Ishikawa (cell line): ENCODE data around the gene LRP8.

Experiments used
- CEBPB ChIP-seq: IDR thresholded peaks from 2 replicates; pipeline ENCODE4 v1.6.1; 2012
- CREB1 ChIP-seq: IDR thresholded peaks from 2 replicates; pipeline ENCODE4 v1.6.1; 2012; ENCODE audit warnings: low read depth
- EGR1 ChIP-seq: IDR thresholded peaks from 2 replicates; pipeline ENCODE4 v1.6.1; 2012
- EP300 ChIP-seq: IDR thresholded peaks from 2 replicates; pipeline ENCODE4 v1.6.1; 2012; ENCODE audit warnings: borderline replicate concordance
- FOXM1 ChIP-seq: IDR thresholded peaks from 2 replicates; pipeline ENCODE4 v1.6.1; 2012; ENCODE audit warnings: low read depth, borderline replicate concordance
- RAD21 ChIP-seq: IDR thresholded peaks from 2 replicates; pipeline ENCODE4 v1.6.1; 2012; ENCODE audit warnings: low read depth
- TAF1 ChIP-seq: IDR thresholded peaks from 2 replicates; pipeline ENCODE4 v1.6.1; 2012; ENCODE audit warnings: low read depth, mild to moderate bottlenecking
- TCF12 ChIP-seq: IDR thresholded peaks from 2 replicates; pipeline ENCODE4 v1.6.1; 2012; ENCODE audit warnings: low read depth
- TEAD4 ChIP-seq: IDR thresholded peaks from 2 replicates; pipeline ENCODE4 v1.6.1; 2012
- YY1 ChIP-seq: IDR thresholded peaks from 2 replicates; pipeline ENCODE4 v1.6.1; 2012; ENCODE audit warnings: low read depth
- TF ChIP-seq, protein P1 (sequence below): IDR thresholded peaks from 2 replicates; pipeline ENCODE4 v1.6.1; 2012
- TF ChIP-seq, protein P2 (sequence below): IDR thresholded peaks from 2 replicates; pipeline ENCODE4 v1.6.1; 2012; ENCODE audit warnings: low read depth, mild to moderate bottlenecking
- TF ChIP-seq, protein P3 (sequence below): IDR thresholded peaks from 2 replicates; pipeline ENCODE4 v1.6.1; 2012

The LRP8 gene

DNA sequence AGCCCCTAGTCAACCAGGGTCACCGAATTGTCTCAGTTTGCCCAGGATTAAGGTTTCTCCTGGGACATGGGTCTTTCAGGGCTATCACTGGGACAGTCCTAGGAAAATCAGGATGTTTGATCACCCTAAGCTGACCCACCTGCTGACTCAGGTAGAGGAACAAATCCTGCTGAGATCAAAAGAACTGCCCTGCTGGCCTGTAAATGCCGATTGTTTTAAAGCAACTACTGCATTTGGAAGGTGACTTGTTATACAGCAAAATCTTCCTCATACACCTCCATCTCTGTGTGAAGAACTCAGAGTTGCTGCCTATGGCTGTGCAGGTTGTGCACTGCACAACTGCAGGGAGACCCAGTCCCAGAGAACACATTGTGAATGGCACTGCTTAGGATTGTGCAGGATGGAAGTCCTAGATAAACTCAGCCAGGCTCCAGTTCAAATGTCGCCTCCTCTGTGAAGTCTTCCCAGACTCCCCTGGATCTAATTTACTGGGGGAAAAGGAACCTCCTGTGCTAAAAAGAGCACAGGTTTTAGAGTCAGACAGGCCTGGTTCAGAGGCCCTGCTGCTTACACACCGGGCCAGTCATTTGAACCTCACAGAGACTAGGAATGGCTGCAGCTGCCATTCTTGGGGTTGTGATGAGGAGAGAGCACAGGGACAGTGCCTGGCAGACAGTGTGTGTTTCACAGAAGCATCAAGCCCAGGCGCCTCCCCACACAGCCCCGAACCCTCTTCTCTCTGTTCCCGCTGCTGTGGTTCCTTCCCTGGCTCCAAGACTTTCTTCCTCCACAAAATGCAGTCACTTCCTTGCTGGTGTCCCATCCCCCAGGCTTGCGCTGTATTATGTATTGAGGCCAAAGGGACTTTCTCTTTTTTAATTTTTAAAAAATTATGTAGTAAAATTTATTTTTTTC, 23.2 kb upstream of the LRP8 start:
- TF ChIP-seq, protein P1, sequence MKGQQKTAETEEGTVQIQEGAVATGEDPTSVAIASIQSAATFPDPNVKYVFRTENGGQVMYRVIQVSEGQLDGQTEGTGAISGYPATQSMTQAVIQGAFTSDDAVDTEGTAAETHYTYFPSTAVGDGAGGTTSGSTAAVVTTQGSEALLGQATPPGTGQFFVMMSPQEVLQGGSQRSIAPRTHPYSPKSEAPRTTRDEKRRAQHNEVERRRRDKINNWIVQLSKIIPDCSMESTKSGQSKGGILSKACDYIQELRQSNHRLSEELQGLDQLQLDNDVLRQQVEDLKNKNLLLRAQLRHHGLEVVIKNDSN = no peak

DNA sequence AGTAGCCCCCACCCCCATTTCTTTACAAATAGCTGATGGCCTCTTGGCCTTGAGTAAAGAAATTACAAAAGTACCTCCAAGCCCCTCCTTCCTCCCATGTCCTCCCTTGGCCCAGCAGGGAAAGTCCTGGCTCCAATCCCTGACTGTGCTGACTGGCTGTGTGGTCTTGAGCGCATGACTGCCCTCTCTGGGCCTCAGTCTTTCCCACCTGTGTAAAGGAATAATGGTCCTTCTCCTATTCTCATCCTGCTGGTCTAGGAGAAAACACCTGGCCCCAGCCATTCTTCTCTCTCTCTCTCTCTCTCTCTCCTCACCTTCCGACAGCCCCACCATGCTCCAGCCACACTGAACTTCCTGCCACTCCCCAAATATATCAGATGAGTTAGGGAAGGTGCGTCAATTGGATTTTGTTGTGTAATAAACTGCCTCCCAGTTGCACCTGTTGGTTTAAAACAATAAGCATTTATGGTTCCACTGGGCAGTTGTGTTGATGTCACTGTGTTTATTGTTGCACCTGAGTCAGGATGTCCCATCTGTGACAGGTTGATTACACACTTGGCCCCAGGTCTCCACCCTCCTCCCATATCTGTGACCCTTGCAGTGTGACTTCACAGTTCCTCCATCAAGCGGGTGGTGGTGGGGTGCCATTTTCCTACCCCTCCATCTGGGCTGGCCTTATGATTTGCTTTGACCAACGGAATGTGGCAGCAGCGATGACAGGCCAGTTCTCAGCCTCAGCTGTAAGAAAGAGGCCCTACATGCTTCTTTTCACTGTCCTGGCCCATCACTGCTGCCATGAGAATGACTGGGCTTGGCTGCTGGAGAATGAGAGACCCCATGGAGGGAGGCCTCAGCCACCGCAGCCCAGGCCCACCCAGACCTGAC, 22.3 kb upstream of the LRP8 start:
- TF ChIP-seq YY1 = no peak
- TF ChIP-seq, protein P2, sequence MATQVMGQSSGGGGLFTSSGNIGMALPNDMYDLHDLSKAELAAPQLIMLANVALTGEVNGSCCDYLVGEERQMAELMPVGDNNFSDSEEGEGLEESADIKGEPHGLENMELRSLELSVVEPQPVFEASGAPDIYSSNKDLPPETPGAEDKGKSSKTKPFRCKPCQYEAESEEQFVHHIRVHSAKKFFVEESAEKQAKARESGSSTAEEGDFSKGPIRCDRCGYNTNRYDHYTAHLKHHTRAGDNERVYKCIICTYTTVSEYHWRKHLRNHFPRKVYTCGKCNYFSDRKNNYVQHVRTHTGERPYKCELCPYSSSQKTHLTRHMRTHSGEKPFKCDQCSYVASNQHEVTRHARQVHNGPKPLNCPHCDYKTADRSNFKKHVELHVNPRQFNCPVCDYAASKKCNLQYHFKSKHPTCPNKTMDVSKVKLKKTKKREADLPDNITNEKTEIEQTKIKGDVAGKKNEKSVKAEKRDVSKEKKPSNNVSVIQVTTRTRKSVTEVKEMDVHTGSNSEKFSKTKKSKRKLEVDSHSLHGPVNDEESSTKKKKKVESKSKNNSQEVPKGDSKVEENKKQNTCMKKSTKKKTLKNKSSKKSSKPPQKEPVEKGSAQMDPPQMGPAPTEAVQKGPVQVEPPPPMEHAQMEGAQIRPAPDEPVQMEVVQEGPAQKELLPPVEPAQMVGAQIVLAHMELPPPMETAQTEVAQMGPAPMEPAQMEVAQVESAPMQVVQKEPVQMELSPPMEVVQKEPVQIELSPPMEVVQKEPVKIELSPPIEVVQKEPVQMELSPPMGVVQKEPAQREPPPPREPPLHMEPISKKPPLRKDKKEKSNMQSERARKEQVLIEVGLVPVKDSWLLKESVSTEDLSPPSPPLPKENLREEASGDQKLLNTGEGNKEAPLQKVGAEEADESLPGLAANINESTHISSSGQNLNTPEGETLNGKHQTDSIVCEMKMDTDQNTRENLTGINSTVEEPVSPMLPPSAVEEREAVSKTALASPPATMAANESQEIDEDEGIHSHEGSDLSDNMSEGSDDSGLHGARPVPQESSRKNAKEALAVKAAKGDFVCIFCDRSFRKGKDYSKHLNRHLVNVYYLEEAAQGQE = no peak
- no peak for TF ChIP-seq RAD21
- no peak for TF ChIP-seq TEAD4
- no peak for TF ChIP-seq FOXM1
- TF ChIP-seq CREB1 = no peak

DNA sequence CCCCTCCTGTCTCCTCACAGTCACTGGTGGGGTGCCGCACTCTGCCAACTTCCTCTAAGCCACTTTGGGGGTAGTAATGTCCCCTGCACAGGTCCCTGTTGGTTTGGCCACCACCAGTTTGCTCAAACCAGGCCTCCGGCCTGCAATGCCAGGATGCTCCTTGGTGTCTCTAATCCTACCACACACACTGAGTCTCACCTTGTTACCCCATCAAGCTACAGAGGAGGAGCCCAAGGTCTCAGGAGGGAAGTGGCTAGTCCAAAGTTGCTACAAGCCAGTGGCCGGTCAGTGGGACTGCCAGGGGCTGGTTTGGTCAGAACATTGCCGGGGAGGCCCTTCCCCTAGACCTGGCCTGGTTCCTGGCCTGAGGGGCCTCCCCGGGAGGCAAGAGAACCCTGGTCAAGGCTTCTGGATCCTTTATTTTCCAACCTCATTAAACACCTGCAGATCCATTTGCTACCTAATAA, 21.5 kb upstream of the LRP8 start:
- TF ChIP-seq, protein P1 = no peak
- TF ChIP-seq CEBPB = no peak
- no peak for TF ChIP-seq YY1
- TF ChIP-seq, protein P2 = no peak
- TF ChIP-seq, protein P3, sequence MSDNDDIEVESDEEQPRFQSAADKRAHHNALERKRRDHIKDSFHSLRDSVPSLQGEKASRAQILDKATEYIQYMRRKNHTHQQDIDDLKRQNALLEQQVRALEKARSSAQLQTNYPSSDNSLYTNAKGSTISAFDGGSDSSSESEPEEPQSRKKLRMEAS = no peak
- no peak for TF ChIP-seq TCF12
- no peak for TF ChIP-seq FOXM1
- no peak for TF ChIP-seq EGR1

DNA sequence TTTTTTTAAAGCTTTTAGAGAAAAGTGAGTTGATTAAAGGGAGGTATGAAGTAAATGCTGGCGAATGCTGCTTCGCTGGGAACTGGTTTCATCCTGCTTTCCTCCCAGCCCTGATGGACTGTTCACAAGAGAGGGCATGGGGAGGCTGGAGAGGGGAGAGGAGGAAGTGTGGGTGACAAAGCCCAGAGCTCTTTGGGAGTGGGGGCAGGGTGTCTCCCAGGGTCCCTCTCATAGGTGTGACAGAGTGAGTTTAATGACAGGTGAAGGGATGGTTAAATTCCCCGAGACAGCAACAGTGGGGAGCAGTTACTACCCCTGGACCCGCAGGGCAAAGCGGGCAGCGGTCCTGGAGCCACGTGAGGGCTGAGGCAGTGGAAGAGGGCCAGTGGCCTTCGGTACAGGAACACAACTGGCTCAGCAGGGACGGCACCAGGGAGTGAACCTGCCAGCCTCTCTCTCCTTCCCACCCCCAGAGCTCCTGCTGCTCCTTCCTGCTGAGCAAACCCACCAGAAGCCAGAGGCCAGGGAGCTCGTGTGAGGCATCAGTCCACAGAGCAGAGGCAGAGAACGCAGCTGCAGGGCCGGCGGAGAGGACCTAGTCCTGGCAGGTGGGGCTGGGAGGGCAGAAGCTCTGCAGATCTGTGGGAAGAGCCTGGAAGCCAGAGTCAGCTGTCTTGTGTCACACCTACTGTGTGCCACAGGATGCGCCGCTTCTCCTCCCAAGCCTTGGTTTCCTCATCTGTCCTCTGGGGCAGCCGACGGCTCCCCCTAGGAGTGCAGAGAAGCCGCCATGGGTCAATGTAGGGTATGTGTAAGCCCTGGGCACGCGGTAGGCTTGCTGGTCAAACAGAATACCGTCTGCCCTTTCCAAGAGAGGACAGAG, 20.9 kb upstream of the LRP8 start:
- TF ChIP-seq CREB1 (no peak), CEBPB (no peak), EP300 (no peak), TCF12 (no peak), TAF1 (no peak), YY1 (no peak)
- TF ChIP-seq, protein P2 = no peak
- TF ChIP-seq, protein P1 = no peak
- TF ChIP-seq, protein P3 = no peak
